ACC112 (cell line): Measurements from ENCODE around the gene DSTN.

Experiments
- H2AFZ ChIP-seq: fragments of 200-600 bp; sonication (generic); one replicate; pipeline ENCODE4 v1.6.0; 2017; ENCODE audit warnings: antibody characterized with exemption, low read length; ENCODE audit not compliant: unreplicated experiment
- H3K27ac ChIP-seq: fragments of 200-600 bp; sonication (generic); 2 replicates; pipeline ENCODE4 v1.5.1; 2014; ENCODE audit warnings: low read depth, mild to moderate bottlenecking, antibody characterized with exemption, low read length, moderate library complexity
- H3K27me3 ChIP-seq: fragments of 200-600 bp; sonication (generic); 2 replicates; pipeline ENCODE4 v1.6.1; 2014; ENCODE audit warnings: mild to moderate bottlenecking, antibody characterized with exemption, low read length, moderate library complexity, mixed read lengths; ENCODE audit not compliant: insufficient read depth
- H3K36me3 ChIP-seq: fragments of 200-600 bp; sonication (generic); 2 replicates; pipeline ENCODE4 v1.6.1; 2016; ENCODE audit warnings: mild to moderate bottlenecking, antibody characterized with exemption, low read length, moderate library complexity, mixed read lengths; ENCODE audit not compliant: insufficient read depth
- H3K4me1 ChIP-seq: fragments of 200-600 bp; sonication (generic); one replicate; pipeline ENCODE4 v1.6.1; 2016; ENCODE audit warnings: low read length, mixed read lengths; ENCODE audit not compliant: insufficient read depth, unreplicated experiment, control insufficient read depth
- H3K4me3 ChIP-seq: fragments of 200-600 bp; sonication (generic); 2 replicates; pipeline ENCODE4 v1.5.1; 2014; ENCODE audit warnings: mild to moderate bottlenecking, low read depth, low read length
- H3K79me2 ChIP-seq: fragments of 200-600 bp; sonication (generic); one replicate; pipeline ENCODE4 v1.6.0; 2016; ENCODE audit warnings: low read length; ENCODE audit not compliant: control insufficient read depth, unreplicated experiment, insufficient read depth

Gene DSTN

GRCh38 chr20:17640146-17640874, 70.4 kb downstream of the DSTN start:
- Histone ChIP-seq H2AFZ (no peak overlapping the region), H3K27ac (no peak overlapping the region), H3K79me2 (peaks cover 48% of the 10 kb centered on the region), H3K27me3 (no peaks in the 10 kb centered on the region), H3K36me3 (peaks cover 19% of the 10 kb centered on the region; the same call in 1 of the 2 replicates), H3K4me3 (no peak overlapping the region), H3K4me1 (peaks cover 3% of the 10 kb centered on the region)

- no peak overlapping the region for H3K4me3 ChIP-seq
- H3K27me3 ChIP-seq: no peaks in the 10 kb centered on the region
- peaks cover 18% of the 10 kb centered on the region; the same call in 1 of the 2 replicates for H3K36me3 ChIP-seq
- H3K79me2 ChIP-seq: peaks cover 54% of the 10 kb centered on the region
- no peak overlapping the region for H2AFZ ChIP-seq
- no peak overlapping the region for H3K27ac ChIP-seq
- peaks cover 3% of the 10 kb centered on the region for H3K4me1 ChIP-seq
These were observed 71.1 kb downstream of the DSTN start for GRCh38 chr20:17640875-17641378.

- H3K4me3 ChIP-seq: no peak overlapping the region
- no peaks in the 10 kb centered on the region for H3K27me3 ChIP-seq
- H3K4me1 ChIP-seq: peaks cover 3% of the 10 kb centered on the region
- H3K27ac ChIP-seq: no peak overlapping the region
- peaks cover 16% of the 10 kb centered on the region; the same call in 1 of the 2 replicates for H3K36me3 ChIP-seq
- H2AFZ ChIP-seq: no peak overlapping the region
- peaks cover 60% of the 10 kb centered on the region for H3K79me2 ChIP-seq
These were observed 71.7 kb downstream of the DSTN start for GRCh38 chr20:17641520-17641964.

- Histone ChIP-seq H3K4me3 (no peak overlapping the region), H3K36me3 (peaks cover 15% of the 10 kb centered on the region; the same call in 1 of the 2 replicates), H3K4me1 (peaks cover 3% of the 10 kb centered on the region), H2AFZ (no peak overlapping the region), H3K79me2 (peaks cover 64% of the 10 kb centered on the region), H3K27me3 (no peaks in the 10 kb centered on the region), H3K27ac (no peak overlapping the region)
These were observed 72.1 kb downstream of the DSTN start for GRCh38 chr20:17641993-17642392.

- Histone ChIP-seq H3K79me2 (peaks cover 67% of the 10 kb centered on the region), H3K27ac (no peak overlapping the region), H3K36me3 (peaks cover 12% of the 10 kb centered on the region; the same call in 1 of the 2 replicates)
These were observed 72.8 kb downstream of the DSTN start for GRCh38 chr20:17642404-17643269.

GRCh38 chr20:17643531-17644188, 73.8 kb downstream of the DSTN start:
- no peaks in the 10 kb centered on the region for H3K27me3 ChIP-seq
- H3K27ac ChIP-seq: no peak overlapping the region
- no peak overlapping the region for H3K4me3 ChIP-seq
- H2AFZ ChIP-seq: no peak overlapping the region
- H3K4me1 ChIP-seq: peaks cover 3% of the 10 kb centered on the region
- peaks cover 77% of the 10 kb centered on the region for H3K79me2 ChIP-seq
- H3K36me3 ChIP-seq: peaks cover 12% of the 10 kb centered on the region; the same call in 1 of the 2 replicates

More at GRCh38 chr20:17642404-17643269, 72.8 kb downstream of the DSTN start:
- H3K4me1 ChIP-seq: peaks cover 3% of the 10 kb centered on the region
- no peak overlapping the region for H3K4me3 ChIP-seq
- no peaks in the 10 kb centered on the region for H3K27me3 ChIP-seq
- no peak overlapping the region for H2AFZ ChIP-seq

GRCh38 chr20:17644451-17644850, 74.6 kb downstream of the DSTN start:
- no peak overlapping the region for H2AFZ ChIP-seq
- H3K79me2 ChIP-seq: peaks cover 80% of the 10 kb centered on the region
- H3K27ac ChIP-seq: no peak overlapping the region
- H3K4me1 ChIP-seq: peaks cover 3% of the 10 kb centered on the region
- no peak overlapping the region for H3K4me3 ChIP-seq
- H3K36me3 ChIP-seq: peaks cover 12% of the 10 kb centered on the region; the same call in 1 of the 2 replicates
- H3K27me3 ChIP-seq: no peaks in the 10 kb centered on the region

- Histone ChIP-seq H3K4me3 (no peak overlapping the region), H3K36me3 (peaks cover 10% of the 10 kb centered on the region; the same call in 1 of the 2 replicates), H2AFZ (no peak overlapping the region), H3K27me3 (no peaks in the 10 kb centered on the region), H3K79me2 (peaks cover 85% of the 10 kb centered on the region), H3K4me1 (peaks cover 4% of the 10 kb centered on the region), H3K27ac (no peak overlapping the region)
These were observed 75.1 kb downstream of the DSTN start for GRCh38 chr20:17645010-17645409.

- Histone ChIP-seq H2AFZ (no peak overlapping the region), H3K4me3 (no peak overlapping the region), H3K36me3 (peaks cover 8% of the 10 kb centered on the region; the same call in 1 of the 2 replicates), H3K79me2 (peaks cover 89% of the 10 kb centered on the region), H3K27me3 (no peaks in the 10 kb centered on the region), H3K27ac (no peak overlapping the region), H3K4me1 (peaks cover 10% of the 10 kb centered on the region)
These were observed 75.8 kb downstream of the DSTN start for GRCh38 chr20:17645546-17646208.
